OCI-LY1 (cell line): Measurements from ENCODE around the gene TNPO2.

ENCODE experiments used
- H2AFZ ChIP-seq: fragments of 200-600 bp; sonication (generic), shearing (Covaris generic); 2 replicates; pipeline ENCODE4 v1.6.0; 2014; ENCODE audit warnings: antibody characterized with exemption, mild to moderate bottlenecking, low read length
- H3F3A ChIP-seq: fragments of 200-600 bp; sonication (generic), shearing (Covaris generic); 2 replicates; pipeline ENCODE4 v1.6.0; 2014; ENCODE audit warnings: mild to moderate bottlenecking, antibody characterized with exemption, low read length, moderate library complexity; ENCODE audit not compliant: insufficient read depth
- H3K27ac ChIP-seq: fragments of 200-600 bp; sonication (generic); 2 replicates; pipeline ENCODE4 v1.5.1; 2014; ENCODE audit warnings: low read length, mixed run types, mild to moderate bottlenecking, low read depth; ENCODE audit not compliant: poor library complexity, severe bottlenecking
- H3K27me3 ChIP-seq: fragments of 200-600 bp; sonication (generic); 2 replicates; pipeline ENCODE4 v1.6.0; 2014; ENCODE audit warnings: antibody characterized with exemption, mild to moderate bottlenecking, low read length, moderate library complexity; ENCODE audit not compliant: insufficient read depth
- H3K36me3 ChIP-seq: fragments of 200-600 bp; sonication (generic); 2 replicates; pipeline ENCODE4 v1.6.1; 2014; ENCODE audit warnings: mild to moderate bottlenecking, antibody characterized with exemption, low read length, moderate library complexity, mixed read lengths; ENCODE audit not compliant: insufficient read depth
- H3K4me1 ChIP-seq: fragments of 200-600 bp; sonication (generic); 2 replicates; pipeline ENCODE4 v1.5.1; 2014; ENCODE audit warnings: mild to moderate bottlenecking, low read length, moderate library complexity; ENCODE audit not compliant: insufficient read depth, severe bottlenecking
- H3K4me2 ChIP-seq: fragments of 200-600 bp; sonication (generic), shearing (Covaris generic); 2 replicates; pipeline ENCODE4 v1.6.1; 2014; ENCODE audit warnings: low read length
- H3K4me3 ChIP-seq: fragments of 200-600 bp; sonication (generic); 2 replicates; pipeline ENCODE4 v1.5.1; 2014; ENCODE audit warnings: low read length, low read depth, mild to moderate bottlenecking, mixed read lengths; ENCODE audit not compliant: poor library complexity, severe bottlenecking
- H3K79me2 ChIP-seq: fragments of 200-600 bp; shearing (Covaris generic); 2 replicates; pipeline ENCODE4 v1.6.1; 2016; ENCODE audit warnings: mixed run types, low read length, mixed read lengths; ENCODE audit not compliant: insufficient read depth
- H3K9ac ChIP-seq: fragments of 200-600 bp; sonication (generic), shearing (Covaris generic); 2 replicates; pipeline ENCODE4 v1.6.1; 2014; ENCODE audit warnings: mild to moderate bottlenecking, low read length, mixed read lengths
- H3K9me2 ChIP-seq: fragments of 200-600 bp; sonication (generic), shearing (Covaris generic); 2 replicates; pipeline ENCODE4 v1.6.1; 2014; ENCODE audit warnings: low read depth, mild to moderate bottlenecking, low read length, mixed read lengths
- H3K9me3 ChIP-seq: fragments of 200-600 bp; shearing (Covaris generic); 2 replicates; pipeline ENCODE4 v1.6.1; 2014; ENCODE audit warnings: low read length, mixed read lengths
- H4K20me1 ChIP-seq: fragments of 200-600 bp; sonication (generic), shearing (Covaris generic); 2 replicates; pipeline ENCODE4 v1.6.0; 2016; ENCODE audit warnings: mild to moderate bottlenecking, low read length; ENCODE audit not compliant: insufficient read depth
- CTCF ChIP-seq: fragments of 200-600 bp; sonication (generic), shearing (Covaris generic); IDR thresholded peaks from 2 replicates; pipeline ENCODE4 v1.5.1; 2017; ENCODE audit warnings: mild to moderate bottlenecking, antibody characterized with exemption, low read length, moderate library complexity, mixed read lengths
- EZH2 ChIP-seq: fragments of 200-600 bp; sonication (generic), shearing (Covaris generic); IDR thresholded peaks from 2 replicates; pipeline ENCODE4 v1.8.0; 2017; ENCODE audit warnings: borderline replicate concordance, mixed run types, mild to moderate bottlenecking, antibody characterized with exemption, low read length, moderate library complexity, mixed read lengths

Gene TNPO2

DNA sequence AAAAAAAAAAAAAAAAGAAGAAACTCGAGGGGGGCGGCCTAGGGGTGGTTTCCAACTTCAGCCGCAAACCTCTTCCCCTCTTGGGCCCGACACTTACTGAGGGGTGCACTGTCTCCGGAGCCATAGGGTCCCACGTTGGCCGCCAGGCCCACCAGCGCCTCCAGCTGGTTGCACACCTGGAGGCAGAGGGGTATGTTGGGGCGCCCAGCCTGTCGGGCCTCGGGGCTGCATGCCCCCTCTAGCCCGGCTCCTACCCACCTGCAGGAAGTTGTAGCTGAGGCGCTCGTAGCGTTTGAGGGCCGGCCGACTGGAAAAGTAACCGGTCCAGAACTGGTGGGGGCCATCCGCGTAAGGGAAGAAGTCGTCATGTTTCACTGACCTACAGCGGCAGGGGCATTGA, 65.8 kb downstream of the TNPO2 start:
- H3K4me2 ChIP-seq: no peak overlapping the region
- H2AFZ ChIP-seq: no peak overlapping the region
- no peaks in the 10 kb centered on the region for H3K4me1 ChIP-seq
- H4K20me1 ChIP-seq: no peaks in the 10 kb centered on the region
- no peak overlapping the region for H3K9ac ChIP-seq
- no peak overlapping the region for H3K4me3 ChIP-seq
- no peaks in the 10 kb centered on the region for H3F3A ChIP-seq
- TF ChIP-seq EZH2 (no peak), CTCF (no peak)
- no peaks in the 10 kb centered on the region for H3K79me2 ChIP-seq
- peaks cover 75% of the 10 kb centered on the region for H3K36me3 ChIP-seq
- no peaks in the 10 kb centered on the region for H3K27me3 ChIP-seq
- no peaks in the 10 kb centered on the region for H3K9me2 ChIP-seq
- no peak overlapping the region for H3K27ac ChIP-seq
- no peaks in the 10 kb centered on the region for H3K9me3 ChIP-seq

DNA sequence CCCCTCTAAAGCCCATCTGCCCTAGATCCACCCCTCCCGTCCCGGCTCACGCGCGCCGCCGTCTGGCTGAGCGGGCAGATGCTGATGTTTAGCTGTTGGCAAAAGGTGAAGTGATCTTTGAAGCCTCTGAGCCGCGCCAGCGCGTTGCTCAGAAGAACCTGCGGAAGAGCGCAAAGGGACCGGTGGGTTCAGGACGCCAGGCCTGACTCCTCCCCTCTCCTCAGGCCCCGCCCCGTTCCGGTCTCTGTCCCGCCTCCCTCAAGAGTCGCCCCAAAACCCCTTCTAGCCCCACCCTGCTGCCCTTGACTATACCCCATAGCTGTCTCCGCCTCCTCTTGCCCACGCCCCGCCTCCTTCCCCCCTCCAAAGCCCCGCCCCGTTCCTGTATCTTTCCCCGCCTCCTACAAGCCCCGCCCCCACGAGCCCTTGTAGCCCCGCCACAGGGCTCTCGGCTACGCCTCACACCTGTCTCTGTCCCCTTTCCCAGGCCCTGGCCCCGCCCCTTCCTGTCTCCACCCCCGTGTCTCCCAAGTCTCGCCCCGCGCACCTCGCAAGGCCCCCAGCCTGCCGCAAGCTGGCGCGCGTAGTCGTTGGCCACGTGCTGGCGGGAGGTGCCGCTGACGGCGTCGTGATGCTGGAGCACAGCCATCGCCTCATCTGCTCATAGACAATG, 66.7 kb downstream of the TNPO2 start:
- H3K9me3 ChIP-seq: no peaks in the 10 kb centered on the region
- no peak overlapping the region for H3K9ac ChIP-seq
- H2AFZ ChIP-seq: no peak overlapping the region
- H3K4me1 ChIP-seq: no peaks in the 10 kb centered on the region
- no peaks in the 10 kb centered on the region for H4K20me1 ChIP-seq
- no peak overlapping the region for H3K4me2 ChIP-seq
- H3K27me3 ChIP-seq: no peaks in the 10 kb centered on the region
- H3K79me2 ChIP-seq: no peaks in the 10 kb centered on the region
- no peaks in the 10 kb centered on the region for H3K9me2 ChIP-seq
- H3K36me3 ChIP-seq: peaks cover 72% of the 10 kb centered on the region
- H3K27ac ChIP-seq: no peak overlapping the region
- no peaks in the 10 kb centered on the region for H3F3A ChIP-seq
- no peak overlapping the region for H3K4me3 ChIP-seq
- TF ChIP-seq EZH2 (no peak), CTCF (no peak)

DNA sequence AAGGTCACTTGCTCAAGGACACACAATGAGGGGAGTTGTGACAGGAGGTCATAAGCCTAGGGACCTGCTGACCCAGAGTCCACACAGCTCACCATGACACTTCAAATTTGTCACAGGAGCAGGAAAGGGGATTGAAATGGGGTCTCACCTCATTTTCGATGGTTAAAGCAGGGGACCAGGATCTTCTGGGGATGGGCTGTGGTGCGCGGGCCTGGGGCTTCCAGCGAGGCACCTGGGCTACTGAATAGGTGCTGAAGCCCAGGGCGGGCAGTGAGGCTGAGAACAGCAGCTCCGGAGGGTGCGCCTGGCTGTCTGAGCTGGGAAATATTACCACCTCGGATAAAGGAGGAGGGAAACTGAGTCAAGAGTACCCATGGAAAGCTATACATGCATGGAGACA, 68.2 kb downstream of the TNPO2 start:
- H3K27ac ChIP-seq: no peak overlapping the region
- no peaks in the 10 kb centered on the region for H3K79me2 ChIP-seq
- H3K27me3 ChIP-seq: no peaks in the 10 kb centered on the region
- H3K36me3 ChIP-seq: peaks cover 71% of the 10 kb centered on the region
- TF ChIP-seq EZH2: no peak
- TF ChIP-seq CTCF: no peak
- no peaks in the 10 kb centered on the region for H4K20me1 ChIP-seq
- no peak overlapping the region for H3K9ac ChIP-seq
- no peak overlapping the region for H3K4me3 ChIP-seq
- H3K9me2 ChIP-seq: no peaks in the 10 kb centered on the region
- no peak overlapping the region for H3K4me2 ChIP-seq
- H2AFZ ChIP-seq: no peak overlapping the region
- H3F3A ChIP-seq: no peaks in the 10 kb centered on the region
- no peaks in the 10 kb centered on the region for H3K4me1 ChIP-seq
- no peaks in the 10 kb centered on the region for H3K9me3 ChIP-seq
